Calu3 (cell line): Measurements from ENCODE around the gene CDC42BPB. TPM values are rescaled to one million over a fixed set of nuclear protein-coding genes. Genes with fewer than 3 reads are reported as not detected.

ENCODE experiments used
- BruUV-seq: library from RNA; stranded (reverse); fragments of 400-500 nt; replicated peaks from 2 replicates; lab custom pipeline; 2021; lab: Mats Ljungman, UMichigan
- CTCF ChIA-PET: fragments of 300-600 bp; sonication (Branson Sonifier 250); formaldehyde crosslinking; loops from one replicate; lab custom pipeline; 2022; ENCODE audit warnings: antibody characterized with exemption; lab: Charles Lee
- DNase-seq: peaks from one replicate; pipeline ENCODE4 v3.0.0; 2022
- H3K27ac Mint-ChIP-seq: one replicate; pipeline ENCODE4 v1.8.0; 2022; ENCODE audit warnings: mixed read lengths; ENCODE audit not compliant: unreplicated experiment
- H3K27me3 Mint-ChIP-seq: one replicate; pipeline ENCODE4 v1.8.0; 2022; ENCODE audit warnings: mixed read lengths; ENCODE audit not compliant: unreplicated experiment
- H3K36me3 Mint-ChIP-seq: one replicate; pipeline ENCODE4 v1.8.0; 2022; ENCODE audit warnings: mild to moderate bottlenecking, moderate library complexity, mixed read lengths; ENCODE audit not compliant: insufficient read depth, unreplicated experiment
- H3K4me1 Mint-ChIP-seq: one replicate; pipeline ENCODE4 v1.8.0; 2022; ENCODE audit warnings: mild to moderate bottlenecking, low read depth, mixed read lengths; ENCODE audit not compliant: unreplicated experiment
- H3K4me3 Mint-ChIP-seq: one replicate; pipeline ENCODE4 v1.8.0; 2022; ENCODE audit warnings: mild to moderate bottlenecking, low read depth, moderate library complexity, mixed read lengths; ENCODE audit not compliant: unreplicated experiment
- H3K9me3 Mint-ChIP-seq: one replicate; pipeline ENCODE4 v1.8.0; 2022; ENCODE audit warnings: low read depth, mixed read lengths; ENCODE audit not compliant: unreplicated experiment
- CTCF ChIP-seq: fragments of 200-600 bp; IDR thresholded peaks from one replicate; pipeline ENCODE4 v1.8.0; 2022; ENCODE audit warnings: antibody characterized with exemption; ENCODE audit not compliant: unreplicated experiment
- intact Hi-C: fragments of 100-400 bp; cut with micrococcal nuclease; formaldehyde crosslinking; loops from one replicate; pipeline ENCODE4 v1.10.0; 2022; ENCODE audit not compliant: unreplicated experiment
- total RNA-seq: library from RNA; stranded (reverse); gene quantifications from 2 replicates; pipeline ENCODE4 v1.2.3, GENCODE V29; 2022

The CDC42BPB gene
- total RNA-seq, 1 experiment from 2014 or later: 98.7 TPM

DNA sequence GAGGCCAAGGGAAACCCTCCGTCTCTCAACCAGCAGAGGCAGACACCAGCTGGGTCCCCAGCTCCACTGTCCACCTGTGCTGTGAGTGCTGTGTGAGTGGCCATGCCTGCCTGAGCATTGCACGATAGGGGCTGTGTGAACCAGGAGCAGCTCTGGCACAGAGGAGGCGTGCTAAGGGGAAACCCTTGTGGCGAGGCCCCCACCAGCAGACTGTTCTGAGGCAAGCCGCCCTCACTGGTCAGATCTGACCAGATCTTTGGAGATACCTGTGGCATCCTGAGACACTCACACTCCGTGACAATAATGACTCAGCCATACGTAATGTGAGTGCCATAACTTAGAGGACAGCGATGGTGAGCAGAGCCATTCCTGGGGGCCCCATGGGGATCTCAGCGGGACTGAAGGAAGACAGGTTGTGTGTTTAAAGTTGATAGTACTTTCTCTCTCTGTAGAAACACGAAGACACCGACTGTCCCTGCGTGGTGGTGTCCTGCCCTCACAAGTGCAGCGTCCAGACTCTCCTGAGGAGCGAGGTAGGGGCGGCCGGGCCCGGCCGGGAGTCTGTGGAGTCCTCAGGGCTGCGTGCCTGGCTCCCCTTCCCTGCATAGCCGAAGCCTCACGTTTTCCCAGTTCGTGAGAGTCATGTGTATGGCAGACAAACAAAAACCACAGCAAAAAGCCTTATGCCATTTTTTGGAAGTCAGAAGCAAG is 171.5 kb downstream of the CDC42BPB start:
- CTCF ChIA-PET: no interaction called here
- TF ChIP-seq CTCF: no peak
- no peak overlapping the region for H3K27ac Mint-ChIP-seq
- intact Hi-C loops: no loop called here
- no peak for DNase-seq
- H3K4me1 Mint-ChIP-seq: no peaks in the 10 kb centered on the region
- no peaks in the 10 kb centered on the region for H3K9me3 Mint-ChIP-seq
- H3K36me3 Mint-ChIP-seq: peaks cover 9% of the 10 kb centered on the region
- no peaks in the 10 kb centered on the region for H3K27me3 Mint-ChIP-seq
- H3K4me3 Mint-ChIP-seq: no peak overlapping the region
- BruUV-seq: no TSS peak

GRCh38 chr14:102883554-102883953 is 173.8 kb downstream of the CDC42BPB start:
- no peaks in the 10 kb centered on the region for H3K4me1 Mint-ChIP-seq
- H3K27me3 Mint-ChIP-seq: no peaks in the 10 kb centered on the region
- TF ChIP-seq CTCF: no peak
- BruUV-seq: no TSS peak
- intact Hi-C loops: no loop called here
- no peak for DNase-seq
- H3K27ac Mint-ChIP-seq: no peak overlapping the region
- peaks cover 9% of the 10 kb centered on the region for H3K36me3 Mint-ChIP-seq
- no peaks in the 10 kb centered on the region for H3K9me3 Mint-ChIP-seq
- CTCF ChIA-PET: no interaction called here
- H3K4me3 Mint-ChIP-seq: no peak overlapping the region

DNA sequence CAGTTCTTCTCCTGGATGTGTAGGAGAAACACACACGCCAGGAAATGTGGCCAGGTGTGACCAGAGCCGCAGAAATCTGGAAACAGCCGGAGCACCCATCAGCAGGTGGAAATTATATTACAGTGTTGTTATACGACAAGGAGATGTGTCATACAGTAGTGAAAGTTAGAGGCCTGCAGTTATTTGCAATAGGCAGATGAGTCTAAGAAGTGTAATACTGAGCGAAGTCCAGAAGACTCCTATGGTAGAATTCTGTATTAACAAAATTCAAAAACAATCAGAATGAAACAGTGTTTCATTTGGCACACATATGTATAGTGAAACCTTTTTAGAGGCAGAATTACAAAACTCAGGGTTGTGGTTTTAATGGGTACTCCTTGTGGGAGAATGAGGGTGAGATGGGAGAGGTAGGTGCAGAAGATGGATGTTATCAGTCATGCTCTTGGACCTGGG is 174.2 kb downstream of the CDC42BPB start:
- Mint-ChIP-seq H3K9me3 (no peaks in the 10 kb centered on the region), H3K36me3 (peaks cover 9% of the 10 kb centered on the region), H3K4me3 (no peak overlapping the region), H3K27me3 (no peaks in the 10 kb centered on the region), H3K27ac (no peak overlapping the region), H3K4me1 (no peaks in the 10 kb centered on the region)
- no TSS peak for BruUV-seq
- CTCF ChIA-PET: no interaction called here
- DNase-seq: no peak
- TF ChIP-seq CTCF: no peak
- intact Hi-C loops: no loop called here

Other genes with a start within 250 kb of the CDC42BPB start
- 13.7 and 17.0 TPM in 2 replicates for gene AMN, start 134.9 kb downstream of the CDC42BPB start, total RNA-seq
- gene LBHD2, start 26.7 kb upstream of the CDC42BPB start, total RNA-seq: not detected in 2 replicates
- gene EXOC3L4, start 37.2 kb upstream of the CDC42BPB start, total RNA-seq: 10.9 and 13.5 TPM in 2 replicates
- gene TNFAIP2, start 65.9 kb upstream of the CDC42BPB start, total RNA-seq: 113 and 195 TPM in 2 replicates